HG02763 (cell line): Measurements from ENCODE around the gene SIRT1.
A peak's percentile ranks its signal among the peaks of the same experiment; 100 is the strongest.
"Not testable (repeated sequence)": the region's sequence is repeated elsewhere in the genome, so short reads cannot be mapped to it uniquely, and the experiment has no call there.

Experiments
- ATAC-seq: cut with Tn5 transposase; IDR thresholded peaks from one replicate; pipeline ENCODE4 v1.9.1; 2021; ENCODE audit warnings: mild to moderate bottlenecking, moderate library complexity; ENCODE audit not compliant: unreplicated experiment

The SIRT1 gene

DNA sequence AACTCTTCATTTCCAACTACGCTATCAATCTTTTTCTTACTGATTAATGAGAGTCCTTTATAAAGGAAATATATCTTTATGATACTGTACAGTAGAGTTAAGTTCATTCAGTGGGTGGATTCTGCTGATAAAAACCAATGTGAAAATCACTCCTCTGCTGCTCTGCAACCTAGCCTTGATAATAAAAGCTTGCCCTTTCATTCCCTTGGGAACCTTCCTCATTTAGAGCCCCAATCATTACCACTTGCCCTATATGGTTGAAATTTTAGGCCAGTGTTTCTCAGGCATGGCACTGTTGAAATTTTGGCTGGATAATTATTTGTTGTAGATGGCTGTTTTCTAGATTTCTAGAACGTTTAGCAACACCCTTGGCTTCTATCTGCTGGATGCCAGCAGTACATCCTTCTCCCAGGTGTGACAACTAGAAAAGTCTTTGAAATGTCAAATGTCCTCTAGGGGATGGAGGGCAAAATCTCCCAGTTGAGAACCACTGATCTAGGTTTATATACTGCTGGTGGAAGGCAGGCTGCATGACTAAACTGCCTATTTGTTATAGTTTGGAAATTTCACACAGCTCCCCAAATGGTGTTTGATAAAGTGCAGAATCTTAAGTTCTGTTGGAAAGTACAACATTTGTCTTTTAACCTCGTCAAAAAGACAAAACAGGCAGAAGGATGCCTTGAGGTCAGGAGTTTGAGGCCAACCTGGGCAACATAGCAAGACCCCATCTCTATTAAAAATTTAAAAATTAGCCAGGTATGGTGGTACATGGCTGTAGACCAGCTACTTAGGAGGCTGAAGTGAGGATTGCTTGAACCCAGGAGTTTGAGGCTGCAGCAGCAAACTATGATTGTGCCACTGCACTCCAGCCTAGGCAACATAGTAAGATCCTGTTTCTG, 8.9 kb upstream of the SIRT1 start:
- ATAC-seq: no peak

DNA sequence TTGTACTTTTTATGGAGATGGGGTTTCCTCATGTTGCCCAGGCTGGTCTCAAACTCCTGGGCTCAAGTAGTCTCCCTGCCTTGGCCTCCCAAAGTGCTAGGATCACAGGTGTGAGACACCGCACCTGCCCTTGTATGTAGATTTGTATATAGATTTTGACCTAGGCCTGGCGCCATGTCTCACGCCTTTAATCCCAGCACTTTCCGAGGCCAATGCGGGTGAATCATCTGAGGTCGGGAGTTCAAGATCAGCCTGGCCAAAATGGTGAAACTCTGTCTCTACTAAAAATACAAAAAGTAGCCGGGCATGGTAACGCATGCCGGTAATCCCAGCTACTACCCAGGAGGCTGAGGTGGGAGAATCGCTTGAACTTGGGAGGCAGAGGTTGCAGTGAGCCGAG, 7.0 kb upstream of the SIRT1 start:
- ATAC-seq: not testable (repeated sequence)

DNA sequence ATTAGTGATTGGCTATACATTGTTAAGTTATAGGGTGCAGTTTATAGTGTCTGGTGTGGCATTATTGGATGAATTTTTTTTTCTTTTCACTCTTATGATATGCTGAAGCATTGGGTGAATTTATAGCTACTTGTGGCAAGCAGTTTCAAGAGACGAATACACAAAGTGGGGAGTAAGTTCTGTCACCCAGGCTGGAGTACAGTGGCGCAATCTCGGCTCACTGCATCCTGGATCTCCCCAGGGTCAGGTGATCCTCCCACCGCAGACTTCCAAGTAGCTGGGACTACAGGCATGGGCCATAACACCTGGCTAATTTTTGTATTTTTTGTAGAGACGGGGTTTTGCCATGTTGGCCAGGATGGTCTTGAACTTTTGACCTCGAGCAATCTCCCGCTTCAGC, 6.3 kb upstream of the SIRT1 start:
- no peak for ATAC-seq

DNA sequence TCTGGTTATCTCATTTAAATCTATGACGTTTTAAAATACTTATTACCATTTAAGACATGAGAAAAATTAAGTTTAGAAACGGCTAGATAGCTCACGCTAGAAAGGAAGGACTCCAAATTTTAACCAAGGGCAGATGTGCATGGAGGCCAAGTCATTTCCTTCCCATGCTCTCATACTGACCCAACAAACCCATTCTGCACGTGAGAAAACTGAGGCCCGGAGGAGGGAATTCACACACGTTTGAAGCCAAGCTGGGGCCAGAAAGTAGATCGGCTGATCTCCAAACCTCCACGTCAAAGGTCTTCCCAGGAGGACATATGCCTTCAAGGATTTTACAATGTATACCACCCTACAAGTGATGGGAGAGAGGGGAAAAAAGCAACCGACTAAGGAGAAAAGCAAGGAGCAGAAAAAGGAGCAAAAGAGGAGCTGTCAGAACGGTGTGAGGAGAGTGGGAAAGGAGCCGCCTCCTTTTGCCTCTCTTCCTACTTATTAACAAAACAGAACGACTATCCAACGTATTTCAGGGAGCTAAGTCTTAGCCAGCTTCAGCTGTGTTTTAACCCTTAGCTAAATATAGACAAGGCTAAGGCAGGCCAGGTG, 645 bp upstream of the SIRT1 start:
- no peak for ATAC-seq

DNA sequence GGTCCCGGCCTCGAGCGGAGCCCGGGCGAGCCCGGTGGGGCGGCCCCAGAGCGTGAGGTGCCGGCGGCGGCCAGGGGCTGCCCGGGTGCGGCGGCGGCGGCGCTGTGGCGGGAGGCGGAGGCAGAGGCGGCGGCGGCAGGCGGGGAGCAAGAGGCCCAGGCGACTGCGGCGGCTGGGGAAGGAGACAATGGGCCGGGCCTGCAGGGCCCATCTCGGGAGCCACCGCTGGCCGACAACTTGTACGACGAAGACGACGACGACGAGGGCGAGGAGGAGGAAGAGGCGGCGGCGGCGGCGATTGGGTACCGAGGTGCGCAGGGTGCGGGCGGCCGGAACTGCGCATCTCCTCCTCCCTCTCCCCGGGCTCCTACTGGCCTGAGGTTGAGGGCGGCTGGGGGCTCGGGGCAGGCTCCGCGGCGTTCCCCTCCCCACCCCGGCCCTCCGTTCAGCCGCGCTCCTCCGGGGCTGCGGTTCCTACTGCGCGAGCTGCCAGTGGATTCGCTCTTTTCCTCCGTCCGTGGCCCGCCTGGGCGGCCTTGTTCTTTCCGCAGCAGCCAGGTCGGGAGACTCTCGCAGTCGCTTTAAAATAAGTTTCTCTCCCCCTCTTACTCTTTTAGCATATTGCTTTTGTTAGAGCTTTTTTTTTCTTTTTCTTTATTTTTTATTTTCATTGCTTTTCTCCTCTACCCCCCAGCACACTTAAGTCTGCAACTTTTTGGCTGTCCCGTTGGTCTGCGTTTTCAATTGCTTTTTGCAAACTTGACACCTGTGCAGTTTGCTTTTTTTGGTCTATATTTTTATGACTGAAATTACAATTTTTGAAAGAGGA, 600 bp downstream of the SIRT1 start:
- peak; percentile 53 for ATAC-seq

DNA sequence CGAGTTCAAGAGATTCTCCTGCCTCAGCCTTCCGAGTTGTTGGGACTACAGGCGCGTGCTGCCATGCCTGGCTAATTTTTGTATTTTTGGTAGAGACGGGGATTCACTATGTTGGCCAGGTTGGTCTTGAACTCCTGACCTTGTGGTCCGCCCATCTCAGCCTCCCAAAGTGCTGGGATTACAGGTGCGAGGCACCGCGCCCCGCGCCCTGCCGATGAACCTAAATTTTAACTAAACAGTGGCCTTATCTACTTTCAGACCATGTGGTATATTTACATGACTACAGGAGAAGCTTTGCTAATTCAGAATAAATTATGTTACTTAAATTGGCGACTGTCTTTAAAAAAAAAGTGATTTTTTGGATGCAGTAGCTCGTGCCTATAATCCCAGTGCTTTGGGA, 9.2 kb downstream of the SIRT1 start:
- ATAC-seq: no peak

DNA sequence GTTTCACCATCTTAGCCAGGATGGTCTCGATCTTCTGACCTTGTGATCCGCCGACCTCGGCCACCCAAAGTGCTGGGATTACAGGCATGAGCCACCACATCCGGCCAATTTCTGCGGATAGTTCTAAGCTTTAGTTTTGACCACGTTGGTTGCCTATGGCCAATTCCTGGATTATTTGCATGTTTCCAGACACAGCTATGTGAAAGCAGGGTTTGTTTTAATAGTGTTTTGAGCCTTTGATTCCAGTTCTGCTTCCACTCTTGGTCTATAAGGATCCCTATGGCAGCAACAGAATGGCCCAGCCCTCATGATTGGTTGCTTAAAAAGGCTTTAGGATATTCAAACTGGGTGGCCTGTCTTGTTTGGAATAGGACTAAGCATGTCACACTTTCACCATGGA, 19.1 kb downstream of the SIRT1 start:
- no peak for ATAC-seq

DNA sequence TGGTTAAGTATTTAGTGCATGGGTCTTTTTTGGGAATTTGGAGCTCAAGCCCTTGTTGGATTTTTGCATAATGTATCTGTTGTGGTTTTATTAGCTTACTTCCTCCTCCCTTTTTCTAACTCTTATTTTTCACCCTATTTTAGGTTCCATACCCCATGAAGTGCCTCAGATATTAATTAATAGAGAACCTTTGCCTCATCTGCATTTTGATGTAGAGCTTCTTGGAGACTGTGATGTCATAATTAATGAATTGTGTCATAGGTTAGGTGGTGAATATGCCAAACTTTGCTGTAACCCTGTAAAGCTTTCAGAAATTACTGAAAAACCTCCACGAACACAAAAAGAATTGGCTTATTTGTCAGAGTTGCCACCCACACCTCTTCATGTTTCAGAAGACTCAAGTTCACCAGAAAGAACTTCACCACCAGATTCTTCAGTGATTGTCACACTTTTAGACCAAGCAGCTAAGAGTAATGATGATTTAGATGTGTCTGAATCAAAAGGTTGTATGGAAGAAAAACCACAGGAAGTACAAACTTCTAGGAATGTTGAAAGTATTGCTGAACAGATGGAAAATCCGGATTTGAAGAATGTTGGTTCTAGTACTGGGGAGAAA, 28.0 kb downstream of the SIRT1 start:
- no peak for ATAC-seq

DNA sequence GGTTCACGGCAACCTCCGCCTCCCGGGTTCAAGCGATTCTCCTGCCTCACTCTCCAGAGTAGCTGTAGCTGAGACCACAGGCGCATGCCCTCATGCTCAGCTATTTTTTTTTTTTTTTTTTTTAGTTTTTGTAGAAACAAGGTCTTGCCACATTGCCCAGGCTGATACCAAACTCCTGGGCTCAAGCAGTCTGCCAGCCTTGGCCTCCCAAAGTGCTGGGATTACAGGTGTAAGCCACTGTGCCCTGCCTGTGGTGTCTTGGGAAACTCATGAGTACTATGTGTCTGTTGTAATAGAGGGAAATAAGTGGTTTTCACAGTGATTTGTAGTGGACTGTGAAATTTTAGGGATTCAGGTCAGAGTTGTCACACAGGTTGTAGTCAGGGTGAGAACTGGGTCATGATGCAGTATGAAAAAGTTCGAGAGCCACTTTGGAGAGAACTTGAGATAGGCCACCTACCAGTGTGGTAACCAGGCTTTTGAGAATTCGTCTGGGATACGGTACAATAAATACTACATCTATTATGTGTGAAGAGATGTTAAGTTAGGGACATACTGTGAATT, 30.4 kb downstream of the SIRT1 start:
- no peak for ATAC-seq

DNA sequence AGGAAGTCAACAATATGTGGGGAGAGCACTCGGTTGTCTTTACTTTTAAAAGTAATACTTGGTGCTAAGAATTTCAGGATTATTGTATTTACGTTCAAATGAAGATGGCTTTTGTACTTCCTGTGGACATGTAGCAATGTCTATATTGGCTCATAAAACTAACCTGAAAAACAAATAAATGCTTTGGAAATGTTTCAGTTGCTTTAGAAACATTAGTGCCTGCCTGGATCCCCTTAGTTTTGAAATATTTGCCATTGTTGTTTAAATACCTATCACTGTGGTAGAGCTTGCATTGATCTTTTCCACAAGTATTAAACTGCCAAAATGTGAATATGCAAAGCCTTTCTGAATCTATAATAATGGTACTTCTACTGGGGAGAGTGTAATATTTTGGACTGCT, 32.7 kb downstream of the SIRT1 start:
- no peak for ATAC-seq

DNA sequence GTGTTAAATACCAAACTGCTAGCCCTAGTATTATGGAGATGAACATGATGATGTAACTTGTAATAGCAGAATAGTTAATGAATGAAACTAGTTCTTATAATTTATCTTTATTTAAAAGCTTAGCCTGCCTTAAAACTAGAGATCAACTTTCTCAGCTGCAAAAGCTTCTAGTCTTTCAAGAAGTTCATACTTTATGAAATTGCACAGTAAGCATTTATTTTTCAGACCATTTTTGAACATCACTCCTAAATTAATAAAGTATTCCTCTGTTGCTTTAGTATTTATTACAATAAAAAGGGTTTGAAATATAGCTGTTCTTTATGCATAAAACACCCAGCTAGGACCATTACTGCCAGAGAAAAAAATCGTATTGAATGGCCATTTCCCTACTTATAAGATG, 33.2 kb downstream of the SIRT1 start:
- no peak for ATAC-seq

DNA sequence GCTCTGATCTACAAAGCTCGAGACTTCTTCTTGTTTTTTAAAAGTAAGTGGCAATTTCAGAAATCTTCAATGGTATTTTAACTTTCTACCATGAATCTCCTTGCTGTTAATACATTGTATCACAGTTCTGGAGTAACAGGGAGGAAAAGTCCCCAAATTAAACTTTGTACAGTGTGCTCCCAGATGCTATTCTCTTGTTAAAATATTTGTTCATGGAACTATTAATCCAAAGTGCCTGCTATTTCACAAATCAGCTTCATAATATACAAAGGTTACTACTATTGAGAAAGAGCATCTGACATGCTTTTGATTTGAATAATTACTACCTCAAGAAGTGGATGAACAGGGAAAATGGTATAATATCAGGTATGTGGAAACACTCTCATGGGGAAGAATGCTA, 36.6 kb downstream of the SIRT1 start:
- ATAC-seq: no peak

DNA sequence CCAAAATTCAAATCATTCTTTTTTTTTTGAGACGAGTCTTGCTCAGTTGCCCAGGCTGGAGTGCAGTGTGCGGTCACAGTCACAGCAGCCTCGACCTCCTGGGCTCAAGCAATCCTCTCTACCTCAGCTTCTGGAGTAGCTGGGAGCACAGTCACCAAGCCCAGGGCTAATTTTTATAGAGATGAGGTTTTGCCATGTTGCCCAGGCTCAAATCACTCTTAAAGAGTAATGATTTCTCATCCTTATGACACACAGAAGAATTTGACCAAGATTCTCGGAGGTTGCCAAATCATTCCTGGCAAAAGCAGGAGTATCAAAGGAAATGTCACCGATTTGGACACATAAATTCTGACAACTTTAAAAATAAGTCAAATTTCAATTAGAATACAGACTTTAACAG, 39.1 kb downstream of the SIRT1 start:
- ATAC-seq: no peak

DNA sequence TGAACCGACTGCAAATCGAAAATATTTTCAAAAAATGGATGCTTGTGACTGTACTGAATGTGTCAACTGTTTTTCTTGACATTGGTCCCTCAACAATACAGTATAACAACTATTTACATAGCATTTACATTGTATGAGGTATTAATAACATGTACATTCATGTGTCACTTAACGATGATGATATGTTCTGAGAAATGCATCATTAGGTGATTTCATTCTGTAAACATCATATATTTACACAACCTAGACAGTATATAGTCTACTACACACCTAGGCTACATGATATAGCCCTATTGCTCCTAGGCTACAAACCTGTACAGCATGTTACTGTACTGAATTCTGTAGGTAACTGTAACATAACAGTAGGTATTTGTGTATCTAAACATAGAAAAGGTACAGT, 39.7 kb downstream of the SIRT1 start:
- ATAC-seq: no peak

DNA sequence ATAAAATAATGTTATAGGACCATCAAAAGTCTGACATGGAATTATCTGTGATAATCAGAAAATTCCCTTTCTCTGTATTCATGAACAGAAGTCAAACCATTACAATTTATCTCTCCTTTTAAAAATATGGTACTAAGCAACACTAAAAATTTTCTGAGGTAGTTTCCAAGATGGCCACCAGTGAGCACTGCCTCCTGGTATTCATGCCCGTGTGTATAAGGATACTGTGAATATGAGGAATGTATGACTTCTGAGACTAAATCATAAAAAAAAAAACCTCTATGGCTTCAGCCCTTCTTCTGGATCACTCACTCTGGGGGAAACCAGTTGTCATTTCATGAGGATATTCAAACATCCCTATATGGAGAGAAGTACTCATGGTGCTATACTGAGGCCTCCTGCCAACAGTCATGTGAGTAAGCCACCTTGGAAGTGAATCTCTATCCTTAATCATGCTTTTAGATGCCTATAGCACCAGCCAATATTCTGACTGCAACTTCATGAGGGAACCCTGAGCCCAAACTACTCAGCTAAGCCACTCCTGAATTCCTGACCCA, 41.1 kb downstream of the SIRT1 start:
- ATAC-seq: no peak

DNA sequence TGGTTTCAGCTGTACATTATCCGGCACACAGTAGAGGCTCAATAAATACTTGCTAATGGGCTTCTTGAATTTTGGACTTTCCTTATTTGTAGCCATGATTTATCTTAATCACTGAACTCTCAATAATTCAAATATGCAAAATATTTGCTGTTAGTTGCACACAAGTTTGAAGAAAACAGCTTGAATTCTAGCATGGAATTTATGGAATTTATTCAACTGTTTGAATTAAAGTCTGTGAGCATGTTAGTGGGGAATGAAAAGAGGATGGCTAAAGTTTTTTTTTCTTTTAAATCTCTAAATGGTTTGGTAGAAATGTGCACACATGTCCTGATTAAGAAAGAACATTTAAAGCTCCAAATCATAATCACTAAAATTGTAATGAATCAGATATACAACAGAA, 42.5 kb downstream of the SIRT1 start:
- no peak for ATAC-seq

DNA sequence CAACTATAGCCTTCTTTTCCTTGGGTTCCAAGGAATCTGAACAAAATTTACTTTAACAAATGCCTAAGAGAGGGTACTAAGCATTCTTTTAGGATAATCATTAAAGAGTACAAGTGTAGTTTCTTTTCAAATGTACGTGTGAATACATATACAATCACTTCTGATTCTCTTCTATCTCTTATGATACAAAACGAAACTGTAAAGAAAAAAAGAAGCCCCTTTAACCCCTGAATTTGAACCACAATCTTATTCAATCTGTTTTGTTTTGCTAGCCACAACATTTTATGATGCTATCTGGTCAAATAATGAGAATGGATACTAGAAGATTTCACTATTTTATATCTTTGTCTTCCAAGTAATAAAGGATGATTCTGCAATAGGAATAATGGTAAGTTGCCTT, 48.7 kb downstream of the SIRT1 start:
- no peak for ATAC-seq

DNA sequence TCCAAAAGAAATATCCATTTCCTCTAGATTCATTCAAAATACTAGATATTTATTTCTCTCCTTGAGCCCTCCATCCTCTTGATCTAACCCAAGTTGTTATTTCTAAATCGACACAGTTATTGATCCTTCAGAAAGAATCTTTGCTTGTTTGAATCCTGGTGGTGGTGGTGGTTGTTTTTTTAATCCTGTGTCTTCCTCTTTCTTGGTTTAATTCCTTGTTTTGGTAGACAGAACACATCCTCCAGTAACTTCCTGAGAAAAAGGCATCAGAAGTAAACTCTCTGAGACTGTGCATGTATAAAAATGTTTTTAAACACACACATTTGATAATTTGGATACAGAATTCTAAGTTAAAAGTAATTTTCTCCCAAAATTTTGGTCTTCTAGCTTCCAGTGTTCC, 49.9 kb downstream of the SIRT1 start:
- ATAC-seq: no peak

DNA sequence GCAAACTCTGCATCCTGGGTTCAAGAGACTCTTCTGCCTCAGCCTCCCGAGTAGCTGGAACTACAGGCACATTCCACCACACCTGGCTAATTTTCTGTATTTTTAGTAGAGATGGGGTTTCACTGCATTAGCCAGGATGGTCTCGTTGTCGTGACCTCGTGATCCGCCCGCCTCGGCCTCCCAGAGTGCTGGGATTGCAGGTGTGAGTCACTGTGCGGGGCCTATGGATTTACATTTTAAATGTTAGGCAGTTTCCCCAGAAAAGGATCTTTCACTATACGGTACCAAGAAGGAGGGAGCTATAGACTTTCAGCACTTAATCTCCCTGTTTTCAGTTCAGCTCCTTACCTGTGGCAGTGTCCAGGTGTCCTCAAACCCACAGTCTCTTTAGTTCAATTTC, 50.8 kb downstream of the SIRT1 start:
- ATAC-seq: no peak

DNA sequence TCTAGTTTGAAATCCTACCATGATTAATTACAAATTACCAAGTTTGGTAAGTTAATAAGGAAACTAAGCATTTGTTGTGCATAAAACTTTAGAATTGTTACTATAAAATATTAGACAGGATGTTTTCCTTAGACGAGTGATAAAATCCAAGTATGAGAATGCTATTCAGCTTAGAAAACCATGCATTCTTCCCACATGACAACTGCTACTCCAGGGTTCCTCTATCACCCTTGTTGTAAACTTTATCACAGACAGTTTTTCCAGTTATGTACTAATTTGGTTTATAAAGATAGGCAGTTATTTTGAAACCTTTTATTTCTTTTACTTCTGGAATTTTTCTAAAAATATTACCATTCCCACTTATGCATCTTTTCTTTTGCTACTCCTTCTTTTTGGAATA, 52.0 kb downstream of the SIRT1 start:
- no peak for ATAC-seq

DNA sequence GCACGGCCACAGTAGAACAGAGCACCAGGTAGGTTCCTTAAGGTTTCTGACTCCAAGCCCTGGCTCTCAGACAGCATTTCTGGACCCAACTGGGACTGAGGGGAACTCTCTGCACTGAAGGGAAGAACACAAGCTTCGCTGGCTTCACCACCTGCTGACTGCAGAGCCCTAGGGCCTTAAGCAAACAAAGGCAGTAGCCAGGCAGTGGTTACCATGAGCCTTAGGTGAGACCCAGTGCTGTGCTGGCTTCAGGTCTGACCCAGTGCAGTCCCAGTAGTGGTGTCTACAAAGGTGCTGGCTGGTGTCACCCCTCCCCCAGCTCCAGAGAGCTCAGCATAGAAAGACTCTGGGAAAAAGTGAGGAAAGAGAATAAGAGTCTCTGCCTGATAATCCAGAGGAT, 59.5 kb downstream of the SIRT1 start:
- ATAC-seq: no peak
